Esophagus squamous epithelium (tissue), 4 donors: ENCODE results near the gene BAIAP2.

ENCODE experiments used
- POLR2A ChIP-seq, 4 donors: fragments of 450-650 bp; IDR thresholded peaks; one replicate each; pipeline ENCODE4 v1.6.1; 2017; ENCODE audit warnings: antibody characterized with exemption in 4 of 4, mild to moderate bottlenecking in 4 of 4, moderate library complexity in 3 of 4
- TF ChIP-seq, protein P1 (sequence below), 6 experiments: fragments of 450-650 bp in 4 of 6; fragments of 200-600 bp in 2 of 6; sonication (generic) in 2 of 6; IDR thresholded peaks; one replicate each; pipeline ENCODE4 v1.5.1; 2016 to 2019; ENCODE audit warnings: antibody characterized with exemption in 6 of 6, mild to moderate bottlenecking in 4 of 6, moderate library complexity in 4 of 6

DNA sequence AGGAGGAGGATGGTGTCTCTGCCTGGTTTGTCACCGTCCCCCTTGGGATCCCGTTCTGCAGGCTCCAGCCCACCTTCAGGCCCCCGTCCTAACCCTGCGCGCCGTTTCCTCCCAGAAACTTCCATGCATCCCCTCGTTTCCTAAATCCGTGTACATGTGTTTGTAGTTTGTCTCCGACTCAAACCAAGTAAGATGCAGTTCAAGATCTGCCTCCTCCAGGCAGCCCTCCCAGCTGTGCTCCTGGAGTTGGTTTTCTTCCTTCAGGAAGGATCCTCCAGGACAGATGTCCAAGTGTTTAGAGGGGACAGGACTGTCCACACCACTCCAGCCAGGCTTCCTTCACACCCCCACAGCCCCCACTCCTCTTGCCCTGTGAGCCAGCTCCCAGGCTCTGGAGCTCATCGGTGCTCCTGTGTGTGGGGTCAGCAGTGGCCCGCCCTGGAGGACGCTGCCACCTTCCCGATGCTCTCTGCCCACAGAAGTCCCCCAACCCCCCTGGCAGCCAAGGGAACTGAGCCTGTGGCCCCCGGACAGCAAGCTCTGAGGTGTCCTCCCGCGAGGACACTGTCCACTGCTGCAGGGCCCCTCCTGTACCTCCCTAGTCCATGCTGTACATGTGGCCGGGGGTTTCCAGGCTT, 11.3 kb downstream of the BAIAP2 start:
- TF ChIP-seq, protein P1, sequence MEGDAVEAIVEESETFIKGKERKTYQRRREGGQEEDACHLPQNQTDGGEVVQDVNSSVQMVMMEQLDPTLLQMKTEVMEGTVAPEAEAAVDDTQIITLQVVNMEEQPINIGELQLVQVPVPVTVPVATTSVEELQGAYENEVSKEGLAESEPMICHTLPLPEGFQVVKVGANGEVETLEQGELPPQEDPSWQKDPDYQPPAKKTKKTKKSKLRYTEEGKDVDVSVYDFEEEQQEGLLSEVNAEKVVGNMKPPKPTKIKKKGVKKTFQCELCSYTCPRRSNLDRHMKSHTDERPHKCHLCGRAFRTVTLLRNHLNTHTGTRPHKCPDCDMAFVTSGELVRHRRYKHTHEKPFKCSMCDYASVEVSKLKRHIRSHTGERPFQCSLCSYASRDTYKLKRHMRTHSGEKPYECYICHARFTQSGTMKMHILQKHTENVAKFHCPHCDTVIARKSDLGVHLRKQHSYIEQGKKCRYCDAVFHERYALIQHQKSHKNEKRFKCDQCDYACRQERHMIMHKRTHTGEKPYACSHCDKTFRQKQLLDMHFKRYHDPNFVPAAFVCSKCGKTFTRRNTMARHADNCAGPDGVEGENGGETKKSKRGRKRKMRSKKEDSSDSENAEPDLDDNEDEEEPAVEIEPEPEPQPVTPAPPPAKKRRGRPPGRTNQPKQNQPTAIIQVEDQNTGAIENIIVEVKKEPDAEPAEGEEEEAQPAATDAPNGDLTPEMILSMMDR (IDR thresholded peaks at IDR 0.05), result no peak
- peak in 1 of 4 donors; percentile 22 for TF ChIP-seq POLR2A (IDR thresholded peaks at IDR 0.05)
